ENCODE results near the gene POLL. TPM values are rescaled to one million over a fixed set of nuclear protein-coding genes. Genes with fewer than 3 reads are reported as not detected.

The POLL gene
- polyA plus RNA-seq, 1 donor (not counting 4 experiments of a cell fraction or from before 2014, with no cell fraction given): 11.9 TPM

GRCh38 chr10:101563007-101563406 is 25.1 kb downstream of the POLL start:
- TF ChIP-seq CTCF (optimal IDR thresholded peaks at IDR 0.05 in 1 of 3, IDR thresholded peaks at IDR 0.05 in 1 of 3, conservative IDR thresholded peaks at IDR 0.05 in 1 of 3; ENCODE audit: extremely low read depth in 1 of 3, insufficient read depth in 2 of 3, low read length in 3 of 3): no peak
- TF ChIP-seq EZH2 (IDR thresholded peaks at IDR 0.05; ENCODE audit: low read length): no peak
- no peak overlapping the region for H3K9ac ChIP-seq (ENCODE audit: control insufficient read depth, extremely low read depth, insufficient read depth, low read length)
- H3K4me1 ChIP-seq (ENCODE audit: control insufficient read depth, extremely low read depth, insufficient read depth, low read length): peaks cover 13% of the 10 kb centered on the region
- dilution Hi-C loops (cut with MboI; ENCODE audit: extremely low pct_ligation_motif_present, low sequenced_read_pairs): no loop called here
- no peak overlapping the region for H2AFZ ChIP-seq (ENCODE audit: control insufficient read depth, low read length)
- no peaks in the 10 kb centered on the region for H3K79me2 ChIP-seq (ENCODE audit: control insufficient read depth, insufficient read depth, low read length)
- H3K27me3 ChIP-seq (ENCODE audit: control insufficient read depth, extremely low read depth, insufficient read depth, low read length): peaks cover 34% of the 10 kb centered on the region
- no peaks in the 10 kb centered on the region for H3K9me3 ChIP-seq (ENCODE audit: control insufficient read depth, low read depth, low read length)
- H3K27ac ChIP-seq (ENCODE audit: control insufficient read depth, insufficient read depth, low read length): no peak overlapping the region
- H3K9me1 ChIP-seq (ENCODE audit: control insufficient read depth, extremely low read depth, insufficient read depth, low read length): no peaks in the 10 kb centered on the region
- FAIRE-seq (no peak), DNase-seq (ENCODE audit: low read depth, low spot score) (no peak)
- H3K36me3 ChIP-seq (ENCODE audit: control insufficient read depth in 2 of 2, extremely low read depth in 1 of 2, insufficient read depth in 2 of 2, low read length in 2 of 2): no peaks in the 10 kb centered on the region
- no peak overlapping the region for H3K4me3 ChIP-seq (ENCODE audit: control insufficient read depth in 2 of 3, extremely low read depth in 1 of 3, insufficient read depth in 2 of 3, low read depth in 1 of 3, low read length in 3 of 3)
- no peak overlapping the region for H3K4me2 ChIP-seq (ENCODE audit: control insufficient read depth, extremely low read depth, insufficient read depth, low read depth, low read length)
- H4K20me1 ChIP-seq (ENCODE audit: control insufficient read depth, extremely low read depth, insufficient read depth, low read length): no peaks in the 10 kb centered on the region

- Histone ChIP-seq H3K79me2 (ENCODE audit: control insufficient read depth, insufficient read depth, low read length) (no peaks in the 10 kb centered on the region), H3K36me3 (ENCODE audit: control insufficient read depth in 2 of 2, extremely low read depth in 1 of 2, insufficient read depth in 2 of 2, low read length in 2 of 2) (no peaks in the 10 kb centered on the region), H2AFZ (ENCODE audit: control insufficient read depth, low read length) (no peak overlapping the region), H3K9ac (ENCODE audit: control insufficient read depth, extremely low read depth, insufficient read depth, low read length) (no peak overlapping the region), H4K20me1 (ENCODE audit: control insufficient read depth, extremely low read depth, insufficient read depth, low read length) (no peaks in the 10 kb centered on the region), H3K9me1 (ENCODE audit: control insufficient read depth, extremely low read depth, insufficient read depth, low read length) (no peaks in the 10 kb centered on the region), H3K9me3 (ENCODE audit: control insufficient read depth, low read depth, low read length) (no peaks in the 10 kb centered on the region), H3K4me3 (ENCODE audit: control insufficient read depth in 2 of 3, extremely low read depth in 1 of 3, insufficient read depth in 2 of 3, low read depth in 1 of 3, low read length in 3 of 3) (no peak overlapping the region), H3K27me3 (ENCODE audit: control insufficient read depth, extremely low read depth, insufficient read depth, low read length) (peaks cover 26% of the 10 kb centered on the region), H3K4me2 (ENCODE audit: control insufficient read depth, extremely low read depth, insufficient read depth, low read depth, low read length) (no peak overlapping the region), H3K4me1 (ENCODE audit: control insufficient read depth, extremely low read depth, insufficient read depth, low read length) (peaks cover 17% of the 10 kb centered on the region), H3K27ac (ENCODE audit: control insufficient read depth, insufficient read depth, low read length) (no peak overlapping the region)
- TF ChIP-seq EZH2 (IDR thresholded peaks at IDR 0.05; ENCODE audit: low read length): no peak
- no peak for TF ChIP-seq CTCF (optimal IDR thresholded peaks at IDR 0.05 in 1 of 3, IDR thresholded peaks at IDR 0.05 in 1 of 3, conservative IDR thresholded peaks at IDR 0.05 in 1 of 3; ENCODE audit: extremely low read depth in 1 of 3, insufficient read depth in 2 of 3, low read length in 3 of 3)
- dilution Hi-C loops (cut with MboI; ENCODE audit: extremely low pct_ligation_motif_present, low sequenced_read_pairs): no loop called here
- no peak for FAIRE-seq
- no peak for DNase-seq (ENCODE audit: low read depth, low spot score)
Measured at GRCh38 chr10:101562231-101562630, 25.8 kb downstream of the POLL start.

All from keratinocyte (primary cell).